Gastroesophageal sphincter (tissue), 3 donors: ENCODE results near the gene CP.

Experiments
- CTCF ChIP-seq, 4 experiments: fragments of 200-600 bp in 2 of 4; fragments of 450-650 bp in 2 of 4; sonication (generic) in 1 of 4; IDR thresholded peaks; one replicate each; pipeline ENCODE4 v1.5.1; 2017 to 2019; ENCODE audit warnings: antibody characterized with exemption in 4 of 4, mild to moderate bottlenecking in 2 of 4, moderate library complexity in 2 of 4
- EP300 ChIP-seq: sonication (generic); formaldehyde crosslinking; IDR thresholded peaks from one replicate; pipeline ENCODE4 v1.6.1; 2017; ENCODE audit warnings: antibody characterized with exemption, mild to moderate bottlenecking
- POLR2A ChIP-seq, 2 donors: fragments of 450-650 bp; IDR thresholded peaks; one replicate each; pipeline ENCODE4 v1.6.1; 2017; ENCODE audit warnings: antibody characterized with exemption in 2 of 2, mild to moderate bottlenecking in 2 of 2, moderate library complexity in 1 of 2
- POLR2AphosphoS5 ChIP-seq: sonication (generic); formaldehyde crosslinking; IDR thresholded peaks from one replicate; pipeline ENCODE4 v1.6.1; 2017; ENCODE audit warnings: antibody characterized with exemption

DNA sequence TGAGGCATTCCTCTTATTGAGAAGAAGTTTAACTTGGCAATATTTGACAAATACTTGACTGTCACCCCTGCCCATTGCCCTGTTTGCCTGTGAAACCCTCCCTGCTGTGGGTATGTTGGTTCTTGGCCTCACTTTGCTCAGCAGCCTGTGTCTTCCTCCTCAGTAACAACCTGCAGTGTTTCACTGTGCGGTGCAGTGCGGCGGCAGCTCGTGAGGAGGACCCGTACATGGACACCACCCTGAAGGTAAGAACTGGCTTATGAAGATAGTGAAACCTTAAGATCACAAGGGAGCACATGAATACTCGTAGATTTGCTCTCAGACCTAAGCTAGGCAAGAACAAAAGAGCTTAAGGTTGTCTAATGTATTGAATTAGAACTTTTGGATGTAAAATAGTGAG lies 71.2 kb downstream of the CP start:
- TF ChIP-seq CTCF (IDR thresholded peaks at IDR 0.05), result no peak
- no peak for TF ChIP-seq POLR2A (IDR thresholded peaks at IDR 0.05)
- TF ChIP-seq EP300, result no peak
- TF ChIP-seq POLR2AphosphoS5, result no peak
